ENCODE measurements around the gene COQ5.
"Not testable (repeated sequence)": the region's sequence is repeated elsewhere in the genome, so short reads cannot be mapped to it uniquely, and the experiment has no call there.

The COQ5 gene

DNA sequence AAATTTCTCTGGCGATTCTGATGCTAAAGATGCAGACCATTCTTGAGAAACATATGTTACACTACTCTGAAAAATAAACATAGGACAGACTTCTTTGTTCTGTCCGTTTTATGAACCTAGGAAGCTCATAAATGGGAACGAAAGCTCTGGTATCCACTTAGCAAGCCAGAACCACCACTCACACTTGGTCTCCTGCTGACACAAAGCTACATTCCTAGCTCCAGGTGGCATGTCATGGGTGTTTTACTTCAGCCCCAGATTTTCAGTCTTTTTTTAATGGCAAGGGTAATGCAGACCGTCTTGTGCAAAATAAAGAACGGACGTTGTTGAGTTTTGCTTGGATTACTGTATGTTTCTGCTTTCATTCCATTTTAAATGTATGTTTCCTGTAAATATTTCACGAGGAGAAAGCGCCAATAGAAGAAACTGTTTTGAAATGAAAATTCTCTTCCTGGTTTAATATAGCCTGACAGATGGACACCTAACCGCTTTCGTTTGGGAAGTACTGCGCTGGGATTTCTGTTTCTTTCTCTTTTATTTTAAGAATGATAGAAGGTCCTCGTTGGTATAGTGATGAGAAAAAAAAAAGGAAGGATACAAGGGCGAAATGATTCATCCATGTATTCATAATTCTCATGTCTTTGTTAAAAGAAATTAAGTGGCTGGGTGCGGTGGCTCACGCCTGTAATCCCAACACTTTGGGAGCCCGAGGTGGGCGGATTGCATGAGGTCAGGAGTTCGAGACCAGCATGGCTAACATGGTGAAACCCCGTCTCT lies 871 bp upstream of the COQ5 start:
- DNase-seq (ENCODE audit: low read depth in 2 of 3, low spot score in 2 of 3), result no peak

DNA sequence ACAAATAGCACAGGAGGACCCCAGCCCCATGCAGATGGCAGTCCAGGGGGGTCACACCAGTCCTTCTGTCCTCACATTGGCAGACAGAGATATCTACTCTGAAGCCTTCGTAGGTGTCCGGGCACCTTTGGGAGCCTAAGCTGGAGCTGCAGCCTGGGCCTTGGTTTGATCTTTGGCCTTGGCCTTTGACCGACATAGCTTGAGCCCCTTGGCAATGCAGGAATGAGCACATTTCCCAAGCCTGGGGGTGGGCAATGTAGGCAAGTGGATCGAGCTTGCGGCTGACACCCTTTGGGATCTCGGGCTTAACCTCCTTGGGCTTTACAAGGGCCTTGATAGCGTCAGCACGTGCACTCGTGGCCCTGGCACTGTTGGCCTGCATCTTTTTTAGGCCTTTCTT lies 6.4 kb downstream of the COQ5 start:
- no peak for DNase-seq (ENCODE audit: low read depth in 2 of 3, low spot score in 2 of 3)

DNA sequence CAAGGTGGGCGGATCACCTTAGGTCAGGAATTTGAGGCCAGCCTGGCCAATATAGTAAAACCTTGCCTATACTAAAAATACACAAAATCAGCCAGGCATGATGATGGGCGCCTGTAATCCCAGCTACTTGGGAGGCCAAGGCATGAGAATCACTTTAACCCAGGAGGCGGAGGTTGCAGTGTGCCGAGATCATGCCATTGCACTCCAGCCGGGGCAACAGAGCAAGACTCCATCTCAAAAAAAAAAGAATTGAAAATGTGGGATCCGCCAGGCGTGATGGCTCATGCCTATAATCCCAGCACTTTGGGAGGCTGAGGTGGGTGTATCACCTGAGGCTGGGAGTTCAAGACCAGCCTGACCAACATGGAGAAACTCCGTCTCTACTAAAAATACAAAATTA lies 9.6 kb downstream of the COQ5 start:
- DNase-seq (ENCODE audit: low read depth in 2 of 3, low spot score in 2 of 3), result not testable (repeated sequence)

DNA sequence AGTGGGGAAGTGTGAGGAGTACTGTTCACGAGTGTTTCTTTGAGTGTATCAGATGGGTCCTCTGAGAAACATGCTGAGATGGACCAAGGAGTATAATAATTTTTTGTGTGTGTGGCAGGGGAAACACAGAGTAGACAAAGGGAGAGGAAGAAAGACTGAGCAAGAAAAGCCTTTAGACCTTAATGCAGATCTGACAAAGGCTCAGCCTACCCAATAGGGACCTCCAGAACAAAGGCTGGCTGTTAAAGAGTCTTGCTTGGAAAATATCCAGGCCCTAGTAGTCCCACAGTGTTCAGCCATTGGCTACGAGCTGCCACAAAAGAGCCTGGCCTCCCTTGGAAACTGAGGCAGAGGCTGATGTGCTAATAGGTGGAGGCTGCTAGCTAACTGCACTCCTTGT lies 13.5 kb downstream of the COQ5 start:
- DNase-seq (ENCODE audit: low read depth in 2 of 3, low spot score in 2 of 3), result no peak

DNA sequence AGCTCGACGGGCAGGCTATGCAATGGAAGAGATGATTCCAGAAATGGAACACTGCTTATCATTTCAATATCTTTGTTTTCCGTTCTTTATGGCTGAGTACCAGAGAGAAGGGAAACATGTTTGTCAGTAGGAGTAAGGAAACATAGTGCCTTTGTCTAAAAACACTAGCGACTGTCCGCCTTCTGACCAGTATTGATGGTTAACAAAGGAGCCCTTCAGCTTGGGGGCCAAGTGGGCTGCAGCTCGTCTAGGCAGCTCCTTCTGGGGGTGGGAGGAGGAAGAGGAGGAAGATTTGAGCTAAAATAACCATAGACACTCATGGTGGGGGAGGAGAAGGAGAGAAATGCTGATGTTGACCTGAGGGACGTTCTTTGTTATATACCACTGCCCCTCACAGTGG lies 15.0 kb downstream of the COQ5 start:
- DNase-seq (ENCODE audit: low read depth in 2 of 3, low spot score in 2 of 3), result no peak

DNA sequence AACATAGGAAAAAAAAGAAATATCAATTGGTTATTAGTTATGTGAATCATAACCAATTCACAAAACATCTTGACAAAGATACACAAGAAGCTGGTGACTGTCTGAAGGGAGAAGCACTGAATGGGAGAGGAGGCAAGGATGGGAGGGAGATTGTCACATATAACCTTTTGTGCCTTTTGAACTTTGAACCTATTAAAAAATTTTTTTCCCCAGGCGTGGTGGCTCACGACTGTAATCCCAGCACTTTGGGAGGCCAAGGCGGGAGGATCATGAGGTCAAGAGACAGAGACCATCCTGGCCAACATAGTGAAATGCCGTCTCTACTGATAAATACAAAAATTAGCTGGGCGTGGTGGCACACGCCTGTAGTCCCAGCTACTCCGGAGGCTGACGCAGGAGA lies 20.4 kb downstream of the COQ5 start:
- DNase-seq (ENCODE audit: low read depth in 2 of 3, low spot score in 2 of 3), result no peak

DNA sequence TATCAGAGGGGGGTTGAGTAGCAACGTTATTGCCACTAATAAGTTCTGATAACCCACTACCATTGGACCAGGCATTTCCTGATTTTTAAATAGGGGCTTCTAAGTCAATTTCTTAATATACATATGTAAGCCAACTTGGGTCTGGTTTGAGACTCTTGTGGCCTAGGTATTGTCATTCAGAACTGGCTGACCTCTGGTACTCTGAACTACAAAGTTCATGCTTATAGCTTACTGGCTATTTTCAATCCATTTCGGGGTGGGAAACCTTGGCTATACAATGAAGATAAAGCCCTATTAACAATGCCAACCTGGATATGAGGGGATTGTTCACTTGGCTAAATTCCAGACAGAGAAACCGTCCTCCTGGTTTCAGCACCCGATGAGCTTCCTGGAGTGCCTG lies 24.4 kb downstream of the COQ5 start:
- DNase-seq (ENCODE audit: low read depth in 2 of 3, low spot score in 2 of 3), result no peak

DNA sequence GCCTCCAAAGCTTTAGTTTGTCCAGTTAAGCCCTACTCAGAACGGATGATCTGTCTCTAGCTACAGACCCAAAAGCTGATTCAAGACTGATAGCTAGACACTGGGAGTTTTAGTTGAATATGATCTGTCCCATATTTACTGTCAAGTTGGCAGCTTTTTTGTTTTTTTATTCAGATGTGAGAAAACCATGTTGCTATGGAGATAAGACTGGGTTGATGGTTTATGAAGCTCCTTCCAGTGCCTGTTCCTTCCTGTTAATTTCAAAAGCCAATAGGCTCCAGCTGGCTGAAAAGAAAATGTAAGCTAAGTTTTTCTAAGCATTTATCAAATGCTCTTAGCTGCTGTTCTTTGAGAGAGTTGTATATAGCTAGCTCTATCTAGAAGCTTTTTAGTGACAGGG lies 28.4 kb downstream of the COQ5 start:
- no peak for DNase-seq (ENCODE audit: low read depth in 2 of 3, low spot score in 2 of 3)

DNA sequence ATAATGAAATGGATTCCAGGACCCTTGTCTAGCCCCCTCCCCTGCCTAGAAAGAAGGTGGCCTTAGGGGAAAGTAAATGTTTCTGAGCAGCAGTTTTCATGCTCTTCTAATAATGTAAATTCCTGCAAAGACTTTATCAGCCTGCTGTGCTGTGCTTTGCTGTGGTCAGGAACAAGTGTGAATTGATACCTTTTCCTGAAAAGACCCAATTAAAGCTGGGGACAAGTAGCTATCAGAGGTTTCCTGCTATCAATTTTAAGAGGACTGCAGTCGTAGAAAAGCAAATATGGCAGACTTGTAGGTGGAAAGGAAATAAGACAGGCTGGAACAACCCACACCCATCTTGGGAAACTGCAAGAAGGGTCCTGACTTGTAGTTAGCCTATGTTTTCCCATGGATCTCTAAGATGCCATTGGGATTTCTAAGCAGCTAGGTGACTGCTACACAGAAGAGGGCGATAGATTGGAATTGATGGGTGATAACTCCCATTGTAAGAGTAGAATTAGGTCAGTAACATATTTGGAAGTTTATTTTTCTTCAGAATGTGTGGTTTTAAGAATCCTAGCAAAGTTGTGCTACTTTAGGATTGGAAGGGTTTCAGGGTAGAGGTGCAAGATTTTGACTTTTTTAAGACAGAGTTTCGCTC lies 30.0 kb downstream of the COQ5 start:
- DNase-seq (ENCODE audit: low read depth in 2 of 3, low spot score in 2 of 3), result no peak

DNA sequence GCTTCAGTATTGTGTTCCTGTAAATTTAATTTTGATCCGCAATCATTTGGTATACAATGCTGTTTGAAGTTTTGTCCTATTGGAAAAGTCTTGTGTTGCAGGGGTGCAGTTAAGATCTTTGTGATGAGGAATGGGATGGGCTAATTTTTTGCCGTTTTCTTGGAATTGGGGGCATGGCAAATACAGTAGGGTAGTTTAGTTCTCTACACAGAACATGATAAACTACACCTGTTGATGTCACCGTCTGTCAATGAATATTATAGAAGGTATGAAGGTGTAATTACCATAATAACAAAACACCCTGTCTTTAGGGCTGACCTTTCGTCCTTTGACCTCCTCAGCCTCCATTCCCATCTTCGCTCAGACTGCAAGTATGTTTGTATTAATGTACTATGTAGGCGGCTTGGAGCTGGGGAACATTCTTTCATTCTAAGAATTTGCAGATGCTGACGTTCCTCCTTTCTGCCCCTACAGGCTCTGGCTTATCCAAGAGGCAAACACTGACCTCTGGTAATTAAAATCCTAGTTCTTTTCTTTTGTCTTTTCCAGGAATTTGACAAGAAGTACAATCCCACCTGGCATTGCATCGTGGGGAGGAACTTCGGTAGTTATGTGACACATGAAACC lies 31.3 kb downstream of the COQ5 start:
- no peak for DNase-seq (ENCODE audit: low read depth in 2 of 3, low spot score in 2 of 3)

DNA sequence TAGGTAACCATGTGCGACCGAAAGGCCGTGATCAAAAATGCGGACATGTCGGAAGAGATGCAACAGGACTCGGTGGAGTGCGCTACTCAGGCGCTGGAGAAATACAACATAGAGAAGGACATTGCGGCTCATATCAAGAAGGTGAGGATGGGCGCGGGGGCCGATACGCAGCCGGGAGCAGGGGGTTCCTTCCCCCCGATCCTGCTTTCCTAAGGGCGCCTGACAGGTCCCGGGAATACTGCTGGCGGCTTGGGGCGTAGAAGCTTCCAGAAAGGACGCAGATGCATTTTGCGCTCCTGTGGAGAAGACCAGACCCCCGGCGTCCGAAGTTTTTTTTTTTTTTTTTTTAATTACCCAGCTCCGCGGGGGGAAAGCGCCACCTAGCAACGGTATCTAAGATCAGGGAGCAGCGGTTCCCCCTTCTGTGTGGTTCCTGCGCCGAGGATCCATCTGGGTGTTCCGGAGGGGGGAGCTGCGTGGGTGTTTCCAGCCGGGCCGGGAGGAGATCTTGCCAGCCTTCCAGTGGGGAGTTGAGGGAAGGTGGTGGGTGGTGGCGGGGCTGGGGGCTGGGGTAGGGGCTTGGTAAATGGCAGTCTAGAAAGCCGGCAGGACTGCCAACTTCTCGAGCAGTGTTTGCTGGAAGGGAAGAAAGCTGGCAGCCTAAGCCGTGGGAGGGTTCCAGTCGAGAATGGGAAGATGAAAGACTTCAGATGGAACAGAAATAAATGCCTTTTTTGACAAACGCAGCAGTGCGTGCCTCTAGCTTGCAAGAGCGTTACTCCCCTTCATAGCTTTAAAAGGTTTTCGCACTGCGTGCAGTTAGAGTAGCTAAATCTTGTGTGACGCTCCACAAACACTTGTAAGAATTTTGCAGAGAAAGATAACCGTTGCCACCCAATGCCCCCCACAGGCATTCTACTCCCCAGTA lies 32.3 kb downstream of the COQ5 start:
- DNase-seq (ENCODE audit: low read depth in 2 of 3, low spot score in 2 of 3), result peak; percentile 5 to 13 (median 8)

DNA sequence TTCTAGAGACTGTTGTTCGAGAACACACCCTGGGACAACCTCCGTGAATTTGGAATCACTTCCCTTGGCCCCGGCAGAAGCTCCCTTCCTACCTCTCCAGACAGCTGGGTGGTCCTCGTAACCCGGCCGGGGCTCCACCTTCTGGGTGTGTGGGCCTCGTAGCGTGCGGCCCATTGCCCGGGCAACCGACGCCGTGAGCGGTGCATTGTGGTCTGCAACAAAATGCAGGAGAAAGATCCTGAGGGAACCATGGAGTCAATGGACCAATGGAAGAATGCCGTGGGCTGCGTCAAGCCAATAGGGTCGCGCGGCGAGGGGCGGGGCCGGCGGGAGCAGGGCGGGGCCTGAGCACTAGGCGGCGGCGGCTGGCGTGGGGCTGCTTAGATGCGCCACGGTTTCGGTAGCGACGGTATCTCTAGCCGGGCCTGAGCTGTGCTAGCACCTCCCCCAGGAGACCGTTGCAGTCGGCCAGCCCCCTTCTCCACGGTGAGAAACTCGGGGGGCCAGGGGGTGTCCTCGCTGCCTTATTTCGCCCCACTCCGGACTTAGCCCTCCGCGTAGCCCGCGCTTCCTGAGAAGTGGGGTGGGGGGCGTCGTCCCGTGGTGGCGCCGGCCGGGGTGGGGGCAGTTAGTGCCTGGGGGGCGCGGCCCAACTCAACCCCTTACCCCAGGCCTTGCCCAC lies 33.1 kb downstream of the COQ5 start, which contains the start of gene DYNLL1:
TSS of gene DYNLL1 (plus strand) at position 383 of the 682 bp plus-strand sequence. CDS start 309 bp downstream, outside the sequence.
- peak; percentile 96 to 97 (median 96) for DNase-seq (ENCODE audit: low read depth in 2 of 3, low spot score in 2 of 3)

DNA sequence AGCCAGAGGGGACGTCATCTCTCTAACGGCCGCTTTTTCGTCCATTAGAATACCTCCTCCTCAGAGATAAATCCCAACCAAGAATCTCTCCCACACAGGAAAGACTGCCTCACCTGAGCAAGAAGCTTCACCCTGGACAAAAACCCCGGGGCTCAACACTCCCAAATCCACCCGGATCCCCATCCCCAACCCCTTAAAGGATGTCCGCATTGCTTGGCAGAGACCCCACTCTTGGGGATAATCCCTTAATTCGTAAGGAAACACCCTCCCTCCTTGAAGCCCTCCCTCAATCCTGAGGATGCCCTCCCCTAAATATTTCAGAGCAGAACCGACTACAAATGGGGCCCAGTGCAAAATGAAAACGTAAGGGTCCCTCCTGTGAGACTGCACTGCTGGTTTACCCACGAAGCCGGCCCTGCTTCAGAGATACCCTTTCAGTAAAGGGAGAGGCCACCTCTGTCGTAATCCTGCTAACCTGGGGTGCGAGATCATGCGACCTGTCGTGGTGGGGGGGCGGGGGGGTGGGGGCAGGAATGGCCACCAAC lies 33.7 kb downstream of the COQ5 start:
- no peak for DNase-seq (ENCODE audit: low read depth in 2 of 3, low spot score in 2 of 3)

DNA sequence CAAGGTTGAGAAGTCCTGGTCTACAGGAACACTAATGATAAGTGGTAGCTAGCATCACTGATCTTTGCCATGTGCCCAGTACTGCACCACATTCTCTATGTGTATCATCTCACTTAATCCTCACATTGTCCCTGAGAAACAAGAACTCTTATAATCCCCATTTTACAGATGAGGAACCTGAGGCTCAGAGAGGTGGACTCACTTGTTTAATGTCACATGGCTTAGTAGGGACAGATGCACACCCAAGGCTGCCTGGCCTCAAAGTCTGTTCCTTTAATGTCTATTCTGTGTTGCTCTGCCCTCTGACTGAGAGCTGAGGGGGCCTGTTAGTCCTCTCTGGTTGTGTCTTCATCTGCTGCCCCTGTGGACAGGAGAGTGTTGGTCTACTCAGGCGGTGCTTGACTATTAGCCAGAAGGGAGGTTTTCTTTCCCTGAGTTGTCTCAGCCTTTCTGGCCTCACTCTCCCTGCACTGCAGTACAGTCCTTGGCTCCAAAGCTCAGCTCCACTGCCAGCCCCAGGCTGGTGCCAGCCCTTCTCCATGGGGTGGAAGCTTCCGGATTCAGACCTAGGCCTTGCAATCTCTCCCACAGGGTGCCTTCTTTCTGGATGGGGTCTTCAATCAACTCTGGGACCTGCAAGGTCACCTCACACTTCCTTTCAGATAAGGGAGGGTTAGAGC lies 38.0 kb downstream of the COQ5 start:
- DNase-seq (ENCODE audit: low read depth in 2 of 3, low spot score in 2 of 3), result no peak

DNA sequence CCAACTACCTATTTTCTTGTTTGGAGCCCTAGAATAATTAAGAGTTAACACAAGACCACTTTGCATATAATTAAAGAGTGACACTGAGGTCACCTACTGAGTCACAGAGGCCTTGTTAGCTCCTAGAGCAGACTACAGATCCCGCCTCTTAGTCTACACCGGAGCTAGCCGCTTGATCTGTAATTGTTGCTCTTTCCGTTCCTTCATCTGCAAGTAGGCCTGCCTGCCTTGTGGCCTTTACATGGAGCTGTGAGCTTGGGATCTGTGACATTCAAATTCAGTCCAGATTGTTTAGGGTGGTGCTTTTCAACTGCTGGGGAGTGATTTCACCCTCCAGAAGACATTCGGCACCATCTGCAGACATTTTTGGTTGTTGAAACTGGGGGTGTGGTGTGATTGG lies 38.6 kb downstream of the COQ5 start:
- DNase-seq (ENCODE audit: low read depth in 2 of 3, low spot score in 2 of 3), result no peak

DNA sequence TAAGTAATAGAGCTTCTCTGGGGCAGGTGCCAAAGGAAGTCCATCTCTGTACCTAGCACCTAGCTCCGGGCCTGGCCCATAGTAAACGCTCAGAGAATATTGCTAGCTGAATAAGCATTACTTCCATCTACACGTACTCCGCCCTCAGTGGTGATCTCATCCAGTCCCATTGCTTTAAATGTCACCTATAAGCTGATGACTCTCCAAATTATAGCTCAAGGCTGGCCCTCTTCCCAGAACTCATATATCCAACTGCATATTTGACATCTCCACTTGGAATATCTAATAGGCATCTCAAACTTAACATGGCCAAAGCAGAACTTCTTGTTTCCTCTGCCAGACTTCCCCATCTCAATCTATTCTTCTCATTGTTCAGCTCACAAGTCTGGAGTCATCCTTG lies 39.9 kb downstream of the COQ5 start:
- DNase-seq (ENCODE audit: low read depth in 2 of 3, low spot score in 2 of 3), result no peak

DNA sequence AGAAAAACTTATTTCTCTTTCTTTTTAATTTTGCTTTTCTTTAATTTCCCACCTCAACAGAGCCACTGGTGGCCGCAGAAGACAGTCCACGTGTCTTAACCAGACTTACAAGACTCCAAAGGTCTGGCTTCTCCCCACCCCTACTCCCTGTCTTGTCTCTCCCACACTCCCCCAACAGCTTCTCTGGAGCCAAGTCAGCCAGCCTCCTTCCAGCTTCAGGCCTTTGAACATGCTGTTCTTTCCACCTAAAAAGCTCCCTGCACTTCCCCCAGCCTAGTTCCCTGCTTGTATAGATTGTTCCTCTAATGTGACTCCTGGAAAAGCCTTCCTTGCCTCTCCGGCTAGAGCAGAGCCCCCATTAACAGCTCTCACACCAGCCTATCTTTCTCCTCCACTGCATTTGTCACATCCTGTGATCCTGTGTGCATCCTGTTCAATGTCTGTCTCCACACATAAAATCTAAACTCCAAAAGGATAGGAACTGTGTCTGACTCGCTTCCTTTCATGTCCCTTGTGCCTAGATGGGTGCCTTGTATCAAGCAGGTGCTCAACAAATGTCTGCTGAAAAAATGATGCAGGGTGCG lies 40.8 kb downstream of the COQ5 start:
- no peak for DNase-seq (ENCODE audit: low read depth in 2 of 3, low spot score in 2 of 3)

DNA sequence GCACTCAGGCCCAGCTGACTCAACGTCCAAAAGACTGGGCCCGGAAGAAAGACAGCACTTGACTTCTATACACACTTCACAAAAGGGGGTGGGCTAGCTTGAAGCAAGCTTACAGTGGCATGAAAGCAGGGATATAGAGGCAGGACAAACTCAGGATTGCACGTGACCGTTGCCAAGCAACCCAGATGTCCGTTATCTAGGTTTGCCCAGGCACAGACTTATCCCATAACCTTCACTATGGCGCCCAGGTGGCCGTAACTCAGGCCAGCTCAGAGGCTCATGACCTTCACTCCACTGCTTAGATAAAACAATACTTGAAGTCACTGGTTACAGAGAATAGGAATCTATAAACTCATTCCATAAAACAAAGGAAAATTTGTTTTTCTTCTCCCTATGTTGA lies 41.4 kb downstream of the COQ5 start:
- DNase-seq (ENCODE audit: low read depth in 2 of 3, low spot score in 2 of 3), result not testable (repeated sequence)
